Smooth muscle cell (in vitro differentiated cells): ENCODE results near the gene PLCB2. TPM values are rescaled to one million over a fixed set of nuclear protein-coding genes. Genes with fewer than 3 reads are reported as not detected.
A peak's percentile ranks its signal among the peaks of the same experiment; 100 is the strongest.

Experiments used
- DNase-seq: peaks from one replicate; lab custom pipeline; 2025; ENCODE audit not compliant: unreplicated experiment; lab: John Stamatoyannopoulos, UW
- H2AFZ ChIP-seq: fragments of 200-600 bp; sonication (generic); 2 replicates; pipeline ENCODE4 v1.6.0; 2016; ENCODE audit warnings: antibody characterized with exemption, low read depth, mild to moderate bottlenecking
- H3F3A ChIP-seq: fragments of 200-600 bp; sonication (generic); 2 replicates; pipeline ENCODE4 v1.6.0; 2017; ENCODE audit warnings: antibody characterized with exemption, low read depth
- H3K27ac ChIP-seq: fragments of 200-600 bp; sonication (generic); 2 replicates; pipeline ENCODE4 v1.5.1; 2016; ENCODE audit warnings: low read depth, mild to moderate bottlenecking
- H3K27me3 ChIP-seq: fragments of 200-600 bp; sonication (generic); 2 replicates; pipeline ENCODE4 v1.6.1; 2016; ENCODE audit warnings: low read depth, mild to moderate bottlenecking
- H3K36me3 ChIP-seq: fragments of 200-600 bp; sonication (generic); 2 replicates; pipeline ENCODE4 v1.5.1; 2016; ENCODE audit warnings: low read depth
- H3K4me1 ChIP-seq: fragments of 200-600 bp; sonication (generic); 2 replicates; pipeline ENCODE4 v1.5.1; 2016; ENCODE audit warnings: low read depth
- H3K4me2 ChIP-seq: fragments of 200-600 bp; sonication (generic); 2 replicates; pipeline ENCODE4 v1.6.0; 2016; ENCODE audit warnings: mild to moderate bottlenecking
- H3K4me3 ChIP-seq: fragments of 200-600 bp; sonication (generic); 2 replicates; pipeline ENCODE4 v1.5.1; 2016; ENCODE audit warnings: mild to moderate bottlenecking
- H3K79me2 ChIP-seq: fragments of 200-600 bp; sonication (generic); 2 replicates; pipeline ENCODE4 v1.6.0; 2016; ENCODE audit warnings: low read depth, mild to moderate bottlenecking
- H3K9ac ChIP-seq: fragments of 200-600 bp; sonication (generic); 2 replicates; pipeline ENCODE4 v1.6.0; 2016; ENCODE audit warnings: low read depth
- H3K9me3 ChIP-seq: fragments of 200-600 bp; sonication (generic); replicated peaks from 2 replicates; pipeline ENCODE4 v1.5.1; 2016; ENCODE audit warnings: low read depth
- H4K20me1 ChIP-seq: fragments of 200-600 bp; sonication (generic); 2 replicates; pipeline ENCODE4 v1.6.0; 2016; ENCODE audit warnings: low read depth
- WGBS: methylation state at CpG from one replicate; pipeline ENCODE4 v1.1.7; 2016; ENCODE audit warnings: low lambda C conversion rate; 5-methylcytosine and 5-hydroxymethylcytosine counted together
- polyA plus RNA-seq: library from polyadenylated mRNA; unstranded; fragments of >200 nt; fragmentation: Nextera tagmentation; extraction: Ambion mirVana; gene quantifications from 2 replicates; pipeline ENCODE4 v1.2.1, GENCODE V29; 2016
- total RNA-seq: library from RNA; depleted of rRNA; stranded (reverse); fragments of >200 nt; gene quantifications from 2 replicates; pipeline ENCODE4 v1.2.3, GENCODE V29; 2014
- TF ChIP-seq, protein P1 (sequence below): fragments of 200-600 bp; sonication (generic); IDR thresholded peaks from 2 replicates; pipeline ENCODE4 v1.5.1; 2017; ENCODE audit warnings: borderline replicate concordance, mild to moderate bottlenecking, antibody characterized with exemption; ENCODE audit not compliant: insufficient read depth, poor library complexity, severe bottlenecking

The PLCB2 gene
- total and polyA plus RNA-seq, 2 experiments from 2014 or later = 1.5 TPM; not detected in 1

DNA sequence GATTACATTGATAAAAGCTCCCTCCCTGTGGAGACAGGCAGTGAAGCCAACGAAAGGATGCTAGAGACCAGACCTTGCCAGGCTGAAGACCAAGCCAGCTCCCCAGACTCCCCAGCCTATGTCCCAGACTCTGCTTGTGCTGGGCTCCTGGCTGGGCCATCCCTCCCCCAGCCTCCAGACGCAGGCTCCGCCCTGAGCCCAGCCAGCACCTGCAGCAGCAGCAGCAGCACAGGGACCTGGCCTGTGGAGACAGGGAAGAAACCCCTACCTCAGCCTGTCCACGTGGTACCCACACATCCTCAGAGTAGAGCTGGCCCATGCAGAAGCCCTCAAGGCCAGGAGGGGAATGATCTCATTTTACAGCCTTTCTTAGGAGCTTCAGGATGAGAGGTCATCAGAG lies 38.1 kb downstream of the PLCB2 start:
- Histone ChIP-seq H3K9ac (no peak overlapping the region), H3K4me3 (no peak overlapping the region), H3K9me3 (no peaks in the 10 kb centered on the region), H3K79me2 (no peaks in the 10 kb centered on the region), H3K36me3 (no peaks in the 10 kb centered on the region), H2AFZ (no peak overlapping the region), H3K27me3 (no peaks in the 10 kb centered on the region), H3K27ac (no peak overlapping the region), H4K20me1 (no peaks in the 10 kb centered on the region), H3F3A (no peaks in the 10 kb centered on the region), H3K4me2 (no peak overlapping the region), H3K4me1 (no peaks in the 10 kb centered on the region)
- WGBS = 93% methylated on average over 4 of the region's 4 CpGs
- TF ChIP-seq, protein P1, sequence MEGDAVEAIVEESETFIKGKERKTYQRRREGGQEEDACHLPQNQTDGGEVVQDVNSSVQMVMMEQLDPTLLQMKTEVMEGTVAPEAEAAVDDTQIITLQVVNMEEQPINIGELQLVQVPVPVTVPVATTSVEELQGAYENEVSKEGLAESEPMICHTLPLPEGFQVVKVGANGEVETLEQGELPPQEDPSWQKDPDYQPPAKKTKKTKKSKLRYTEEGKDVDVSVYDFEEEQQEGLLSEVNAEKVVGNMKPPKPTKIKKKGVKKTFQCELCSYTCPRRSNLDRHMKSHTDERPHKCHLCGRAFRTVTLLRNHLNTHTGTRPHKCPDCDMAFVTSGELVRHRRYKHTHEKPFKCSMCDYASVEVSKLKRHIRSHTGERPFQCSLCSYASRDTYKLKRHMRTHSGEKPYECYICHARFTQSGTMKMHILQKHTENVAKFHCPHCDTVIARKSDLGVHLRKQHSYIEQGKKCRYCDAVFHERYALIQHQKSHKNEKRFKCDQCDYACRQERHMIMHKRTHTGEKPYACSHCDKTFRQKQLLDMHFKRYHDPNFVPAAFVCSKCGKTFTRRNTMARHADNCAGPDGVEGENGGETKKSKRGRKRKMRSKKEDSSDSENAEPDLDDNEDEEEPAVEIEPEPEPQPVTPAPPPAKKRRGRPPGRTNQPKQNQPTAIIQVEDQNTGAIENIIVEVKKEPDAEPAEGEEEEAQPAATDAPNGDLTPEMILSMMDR = no peak
- DNase-seq = no peak

DNA sequence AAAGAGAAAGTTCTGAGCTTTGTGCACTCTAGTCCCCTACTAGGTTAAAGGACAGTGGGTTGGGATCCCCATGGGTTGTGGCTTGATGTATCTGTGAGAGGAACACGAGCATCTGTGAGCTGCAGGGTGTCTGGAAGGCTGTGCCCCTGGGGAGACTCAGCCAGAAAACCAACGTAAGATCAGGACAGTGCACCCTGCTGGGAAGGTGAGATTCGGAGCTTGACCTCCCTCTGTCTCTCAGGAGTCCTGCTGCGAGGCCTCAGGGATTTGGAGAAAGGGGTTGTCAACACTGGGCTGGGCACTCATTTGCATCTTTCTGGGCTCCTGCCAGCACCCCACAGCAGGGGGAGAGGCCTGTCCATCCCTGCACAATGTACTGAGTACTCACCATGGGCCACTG lies 40.1 kb downstream of the PLCB2 start:
- Histone ChIP-seq H3K9ac (no peak overlapping the region), H3F3A (no peaks in the 10 kb centered on the region), H3K4me2 (no peak overlapping the region), H3K4me3 (no peak overlapping the region), H2AFZ (no peak overlapping the region), H3K9me3 (no peaks in the 10 kb centered on the region), H3K79me2 (no peaks in the 10 kb centered on the region), H3K27ac (no peak overlapping the region), H3K4me1 (no peaks in the 10 kb centered on the region), H4K20me1 (no peaks in the 10 kb centered on the region), H3K36me3 (no peaks in the 10 kb centered on the region), H3K27me3 (no peaks in the 10 kb centered on the region)
- TF ChIP-seq, protein P1 = no peak
- no peak for DNase-seq
- WGBS = 88% methylated on average over 4 of the region's 4 CpGs

DNA sequence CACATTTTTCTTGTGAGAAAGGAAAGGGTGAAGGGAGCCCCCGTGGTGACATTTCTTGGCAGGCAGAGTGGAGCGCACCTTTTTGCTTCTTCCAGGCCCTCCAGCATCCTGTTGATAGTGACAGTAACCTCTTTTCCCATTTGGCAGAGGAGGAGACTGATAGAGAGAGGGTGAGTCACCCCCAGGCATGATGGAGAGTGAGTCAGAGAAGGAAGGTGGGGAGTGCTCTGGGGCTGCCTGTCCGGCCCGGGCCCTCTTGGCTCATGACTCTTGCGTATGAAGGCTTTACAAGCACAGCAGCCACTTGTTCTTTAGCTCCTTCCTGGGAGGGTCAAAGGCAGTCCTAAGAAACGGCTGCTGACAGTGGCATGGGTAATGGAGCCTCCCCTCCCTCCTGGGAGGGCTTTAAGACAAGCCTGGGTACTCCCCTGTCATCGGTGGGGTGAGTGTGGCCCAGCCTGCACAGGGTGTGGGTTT lies 40.9 kb downstream of the PLCB2 start:
- H3K36me3 ChIP-seq = no peaks in the 10 kb centered on the region
- TF ChIP-seq, protein P1 = no peak
- peak; percentile 19 for DNase-seq
- no peak overlapping the region for H3K4me3 ChIP-seq
- H3K27me3 ChIP-seq = no peaks in the 10 kb centered on the region
- no peaks in the 10 kb centered on the region for H3K9me3 ChIP-seq
- no peaks in the 10 kb centered on the region for H3F3A ChIP-seq
- H3K79me2 ChIP-seq = no peaks in the 10 kb centered on the region
- H3K9ac ChIP-seq = no peak overlapping the region
- no peak overlapping the region for H2AFZ ChIP-seq
- no peaks in the 10 kb centered on the region for H3K4me1 ChIP-seq
- peak overlapping the region; percentile 38 for H3K27ac ChIP-seq
- no peak overlapping the region for H3K4me2 ChIP-seq
- 34% methylated on average over 7 of the region's 7 CpGs for WGBS
- no peaks in the 10 kb centered on the region for H4K20me1 ChIP-seq

DNA sequence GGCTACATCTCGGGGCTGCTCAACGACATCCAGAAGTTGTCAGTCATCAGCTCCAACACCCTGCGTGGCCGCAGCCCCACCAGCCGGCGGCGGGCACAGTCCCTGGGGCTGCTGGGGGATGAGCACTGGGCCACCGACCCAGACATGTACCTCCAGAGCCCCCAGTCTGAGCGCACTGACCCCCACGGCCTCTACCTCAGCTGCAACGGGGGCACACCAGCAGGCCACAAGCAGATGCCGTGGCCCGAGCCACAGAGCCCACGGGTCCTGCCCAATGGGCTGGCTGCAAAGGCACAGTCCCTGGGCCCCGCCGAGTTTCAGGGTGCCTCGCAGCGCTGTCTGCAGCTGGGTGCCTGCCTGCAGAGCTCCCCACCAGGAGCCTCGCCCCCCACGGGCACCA lies 41.9 kb downstream of the PLCB2 start:
- Histone ChIP-seq H3K27ac (no peak overlapping the region), H3F3A (no peaks in the 10 kb centered on the region), H4K20me1 (no peaks in the 10 kb centered on the region), H2AFZ (no peak overlapping the region), H3K4me2 (no peak overlapping the region), H3K79me2 (no peaks in the 10 kb centered on the region), H3K4me1 (no peaks in the 10 kb centered on the region), H3K9ac (no peak overlapping the region), H3K4me3 (no peak overlapping the region), H3K27me3 (no peaks in the 10 kb centered on the region), H3K9me3 (no peaks in the 10 kb centered on the region), H3K36me3 (no peaks in the 10 kb centered on the region)
- DNase-seq = no peak
- WGBS = 94% methylated on average over 20 of the region's 20 CpGs
- TF ChIP-seq, protein P1 = no peak
